HepG2 (cell line): ENCODE data around the gene NACC2. TPM values are rescaled to one million over a fixed set of nuclear protein-coding genes. Genes with fewer than 3 reads are reported as not detected.
A peak's percentile ranks its signal among the peaks of the same experiment; 100 is the strongest.

Source experiments
- CREB3 ChIP-seq: sonication (generic); formaldehyde crosslinking; IDR thresholded peaks from 2 replicates; pipeline ENCODE4 v1.5.0; 2020; ENCODE audit warnings: missing genetic modification reagents
- FOSL2 ChIP-seq: sonication (generic); formaldehyde crosslinking; IDR thresholded peaks from 2 replicates; pipeline ENCODE4 v1.4.0; 2020; ENCODE audit warnings: missing genetic modification reagents
- HHEX ChIP-seq: IDR thresholded peaks from 2 replicates; pipeline ENCODE4 v1.6.1; 2016; ENCODE audit warnings: control low read depth
- KLF16 ChIP-seq, 2 experiments: sonication (generic) in 1 of 2; formaldehyde crosslinking in 1 of 2; IDR thresholded peaks; 2 replicates each; pipeline versions ENCODE4 v1.6.1 to v1.8.0; 2016 to 2023; ENCODE audit warnings: missing genetic modification reagents in 2 of 2, missing compliant biosample characterization in 1 of 2
- NFIB ChIP-seq: sonication (generic); formaldehyde crosslinking; IDR thresholded peaks from 2 replicates; pipeline ENCODE4 v1.9.0; 2021; ENCODE audit warnings: missing genetic modification reagents, mild to moderate bottlenecking, borderline replicate concordance
- NFRKB ChIP-seq: fragments of 450-650 bp; IDR thresholded peaks from 2 replicates; pipeline ENCODE4 v1.6.1; 2017
- NR2F6 ChIP-seq, 2 experiments: IDR thresholded peaks; 2 replicates each; pipeline ENCODE4 v1.6.1; 2016; ENCODE audit warnings: antibody characterized with exemption in 1 of 2, mild to moderate bottlenecking in 1 of 2
- NRL ChIP-seq: sonication (generic); formaldehyde crosslinking; IDR thresholded peaks from 2 replicates; pipeline ENCODE4 v1.5.0; 2020; ENCODE audit warnings: missing genetic modification reagents, mild to moderate bottlenecking, moderate library complexity, borderline replicate concordance
- PREB ChIP-seq: sonication (generic); formaldehyde crosslinking; IDR thresholded peaks from 2 replicates; pipeline ENCODE4 v1.4.0; 2020; ENCODE audit warnings: missing genetic modification reagents
- THAP9 ChIP-seq: sonication (generic); formaldehyde crosslinking; IDR thresholded peaks from 2 replicates; pipeline ENCODE4; 2020; ENCODE audit warnings: missing genetic modification reagents, mild to moderate bottlenecking, borderline replicate concordance
- ZNF256 ChIP-seq: sonication (generic); formaldehyde crosslinking; conservative IDR thresholded peaks from 2 replicates; pipeline ENCODE4 v1.4.0; 2020; ENCODE audit warnings: missing genetic modification reagents
- ZNF33A ChIP-seq: sonication (generic); formaldehyde crosslinking; IDR thresholded peaks from 2 replicates; pipeline ENCODE4 v1.5.1; 2020; ENCODE audit warnings: missing genetic modification reagents, mild to moderate bottlenecking, moderate library complexity, borderline replicate concordance
- ZNF34 ChIP-seq: sonication (generic); formaldehyde crosslinking; IDR thresholded peaks from 2 replicates; pipeline ENCODE4 v1.4.0; 2020; ENCODE audit warnings: mild to moderate bottlenecking, missing genetic modification reagents, borderline replicate concordance
- ZNF430 ChIP-seq: sonication (generic); formaldehyde crosslinking; IDR thresholded peaks from 2 replicates; pipeline ENCODE4 v1.9.0; 2021; ENCODE audit warnings: mild to moderate bottlenecking, missing genetic modification reagents
- ZNF513 ChIP-seq: sonication (generic); formaldehyde crosslinking; conservative IDR thresholded peaks from 2 replicates; pipeline ENCODE4 v1.5.0; 2020; ENCODE audit warnings: missing genetic modification reagents
- ZNF549 ChIP-seq: sonication (generic); formaldehyde crosslinking; IDR thresholded peaks from 2 replicates; pipeline ENCODE4 v1.5.0; 2020; ENCODE audit warnings: missing genetic modification reagents
- ZNF646 ChIP-seq: sonication (generic); formaldehyde crosslinking; IDR thresholded peaks from 2 replicates; pipeline ENCODE4 v1.9.0; 2021; ENCODE audit warnings: mild to moderate bottlenecking, missing genetic modification reagents
- polyA plus RNA-seq, 8 experiments: library from polyadenylated mRNA; depleted of rRNA in 3 of 8; stranded (reverse) in 7 of 8; unstranded in 1 of 8; fragments of >200 nt; fragmentation: Illumina TruSeq in 4 of 8; extraction: Trizol in 4 of 8; gene quantifications; 2 replicates each; pipeline versions ENCODE4 v1.2.1 to v1.2.3, GENCODE V29; 2011 to 2016; ENCODE audit warnings: low read depth in 4 of 8, missing spikeins in 1 of 8, mixed read lengths in 1 of 8; ENCODE audit not compliant: insufficient read depth in 1 of 8
- total RNA-seq, 5 experiments: library from RNA; depleted of rRNA; stranded (reverse); fragments of >200 nt; fragmentation: Illumina TruSeq; extraction: Trizol; gene quantifications; 2 replicates each; pipeline ENCODE4 v1.2.3, GENCODE V29; 2016; ENCODE audit warnings: low read depth in 1 of 5

Gene NACC2
- total and polyA plus RNA-seq, 2 of the 13 experiments (the other 11 are each of a cell fraction or from before 2014, with no cell fraction given): 5.9 to 12.3 TPM

- peak; percentile 80 for TF ChIP-seq ZNF646 (CRISPR knock-in tag)
- TF ChIP-seq NR2F6 (IDR thresholded peaks at IDR 0.05): no peak
- TF ChIP-seq NR2F6 (CRISPR knock-in tag; IDR thresholded peaks at IDR 0.05): peak; percentile 85
- TF ChIP-seq HHEX (CRISPR knock-in tag): peak; percentile 63; the same call in 1 of the 2 replicates
- peak; percentile 87; the same call in 1 of the 2 replicates for TF ChIP-seq ZNF34
- TF ChIP-seq CREB3 (CRISPR knock-in tag): peak; percentile 99
- peak; percentile 97 for TF ChIP-seq PREB (CRISPR knock-in tag)
- peak; percentile 83; the same call in 1 of the 2 replicates for TF ChIP-seq THAP9
- TF ChIP-seq FOSL2 (CRISPR knock-in tag): peak; percentile 85
- TF ChIP-seq KLF16 (CRISPR knock-in tag; IDR thresholded peaks at IDR 0.05): peak; percentile 50 to 100; a peak in 3 of 4 replicates
- TF ChIP-seq ZNF549 (CRISPR knock-in tag): no peak
- peak; percentile 93 for TF ChIP-seq NRL (CRISPR knock-in tag)
- peak; percentile 100 for TF ChIP-seq ZNF256 (CRISPR knock-in tag)
- TF ChIP-seq NFRKB: no peak
- TF ChIP-seq ZNF513 (CRISPR knock-in tag): no peak
- no peak; the same call in 1 of the 2 replicates for TF ChIP-seq NFIB (CRISPR knock-in tag)
- peak; percentile 96; the same call in 1 of the 2 replicates for TF ChIP-seq ZNF33A (CRISPR knock-in tag)
- peak; percentile 100 for TF ChIP-seq ZNF430 (CRISPR knock-in tag)
Measured at GRCh38 chr9:135971892-135972291, 123.2 kb downstream of the NACC2 start (continued).
